Umbilical cord (tissue), 2 donors: Measurements from ENCODE around the gene PLA2G7. TPM values are rescaled to one million over a fixed set of nuclear protein-coding genes. Genes with fewer than 3 reads are reported as not detected.
"Not testable (repeated sequence)": the region's sequence is repeated elsewhere in the genome, so short reads cannot be mapped to it uniquely, and the experiment has no call there.

ENCODE experiments used
- DNase-seq: peaks from one replicate; pipeline ENCODE4 v3.0.0-alpha.2; 2015; ENCODE audit warnings: low spot score
- total RNA-seq: library from RNA; depleted of rRNA; stranded (reverse); fragments of >200 nt; gene quantifications from one replicate; pipeline ENCODE4 v1.2.3, GENCODE V29; 2014; ENCODE audit warnings: low replicate concordance; ENCODE audit not compliant: insufficient read depth

PLA2G7 gene
- 0.48 TPM for total RNA-seq

GRCh38 chr6:46734867-46735719 lies at the start of gene PLA2G7:
PLA2G7 (minus strand) TSS chr6:46735375; CDS start chr6:46722891, 12,484 bp downstream.
- peak; percentile 14 for DNase-seq

DNA sequence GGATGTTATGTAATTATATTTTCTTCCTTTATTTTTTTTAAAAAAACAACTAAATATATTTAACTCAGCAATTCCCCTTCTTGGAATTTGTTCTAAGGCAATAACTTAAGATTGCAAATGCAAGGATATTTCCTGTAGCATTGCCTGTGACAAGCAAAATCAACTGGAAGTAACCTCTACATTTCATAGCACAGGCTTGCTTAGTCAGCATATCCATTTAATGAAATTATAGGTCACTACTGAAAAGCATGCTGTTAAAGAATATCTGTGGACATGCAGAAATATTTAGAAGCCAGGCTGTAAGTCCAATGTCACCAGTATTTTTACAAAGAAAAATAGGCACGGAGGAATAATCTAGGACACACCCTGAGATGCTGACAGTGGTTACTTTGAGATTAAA lies 49.4 kb upstream of the PLA2G7 start:
- no peak for DNase-seq

DNA sequence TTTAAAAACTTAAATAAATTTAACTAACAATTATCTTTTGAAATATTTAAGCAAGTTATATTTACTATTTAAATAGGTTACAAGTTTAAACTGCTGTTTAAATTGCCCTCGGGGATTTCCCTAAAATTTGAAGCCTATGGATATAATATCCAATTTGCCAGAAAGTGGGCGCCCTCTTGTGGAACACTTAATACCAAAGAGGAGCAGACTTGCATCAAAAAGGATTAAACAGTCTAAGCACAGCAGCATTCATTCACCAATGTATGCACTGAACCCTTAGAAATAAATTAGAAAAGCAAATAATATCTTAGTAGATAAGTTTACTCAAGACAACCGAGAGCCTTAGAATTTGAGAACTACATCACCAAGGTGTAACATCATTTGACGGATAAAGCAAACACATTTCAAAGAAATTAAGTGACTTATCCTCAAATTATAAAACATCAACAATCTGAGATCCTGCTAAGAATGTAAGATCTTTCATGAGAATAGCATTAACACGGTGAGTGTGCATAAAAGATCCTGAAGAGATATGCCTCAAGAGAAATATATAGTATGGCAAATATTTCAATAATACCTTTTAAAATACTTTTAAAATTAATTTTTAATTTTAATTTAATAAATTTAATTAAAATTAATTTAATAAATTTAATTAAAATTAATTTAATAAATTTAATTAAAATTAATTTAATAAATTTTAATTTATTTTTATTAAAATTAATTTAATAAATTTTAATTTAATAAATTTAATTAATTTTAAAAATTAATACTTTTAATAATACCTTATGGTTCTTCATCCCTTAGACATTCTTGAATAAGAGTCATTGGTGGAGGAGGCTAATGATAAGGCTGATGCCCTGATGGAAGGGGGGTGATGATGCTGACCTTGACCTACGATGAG lies 46.6 kb upstream of the PLA2G7 start:
- peak; percentile 78 for DNase-seq

GRCh38 chr6:46777476-46778346 lies 42.5 kb upstream of the PLA2G7 start:
- no peak for DNase-seq

DNA sequence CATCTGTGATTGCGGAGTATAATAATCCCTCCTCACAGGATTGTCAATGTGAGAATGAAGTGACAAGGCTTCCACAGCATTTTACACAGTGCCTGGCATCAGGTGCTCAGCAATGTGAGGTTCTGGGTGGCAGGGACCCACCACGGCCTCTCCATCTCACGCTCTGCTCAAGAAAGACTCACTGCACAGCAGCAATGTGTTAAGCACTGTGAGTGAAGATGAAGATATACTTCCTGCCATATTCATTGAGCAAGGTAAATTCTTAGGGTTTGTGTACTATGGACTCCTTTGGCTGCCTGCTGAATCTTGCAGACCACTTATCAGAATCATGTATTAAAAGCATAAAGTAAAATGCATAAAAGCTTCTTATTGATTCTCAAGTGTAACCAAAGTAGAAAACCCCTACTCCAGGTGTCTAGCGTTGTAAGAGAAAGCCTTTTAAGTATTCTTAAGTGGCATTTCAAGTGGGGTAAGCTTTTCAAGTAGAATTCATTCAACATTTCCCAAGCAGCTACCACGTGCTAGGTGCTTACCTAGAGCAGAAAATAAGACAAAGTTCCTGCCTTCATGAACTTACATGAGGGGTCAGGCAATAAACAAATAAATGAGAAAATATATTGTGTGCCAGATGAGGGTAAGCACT lies 41.0 kb upstream of the PLA2G7 start:
- no peak for DNase-seq

DNA sequence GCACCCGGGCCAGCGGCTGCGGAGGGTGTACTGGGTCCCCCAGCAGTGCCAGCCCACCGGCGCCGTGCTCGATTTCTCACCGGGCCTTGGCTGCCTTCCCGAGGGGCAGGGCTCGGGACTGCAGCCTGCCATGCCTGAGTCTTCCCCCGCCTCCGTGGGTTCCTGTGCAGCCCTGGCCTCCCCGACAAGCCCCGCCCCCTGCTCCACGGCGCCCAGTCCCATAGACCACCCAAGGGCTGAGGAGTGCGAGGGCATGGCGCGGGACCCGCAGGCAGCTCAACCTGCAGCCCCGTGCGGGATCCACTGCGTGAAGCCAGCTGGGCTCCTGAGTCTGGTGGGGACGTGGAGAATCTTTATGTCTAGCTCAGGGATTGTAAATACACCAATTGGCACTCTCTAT lies 39.6 kb upstream of the PLA2G7 start:
- not testable (repeated sequence) for DNase-seq

DNA sequence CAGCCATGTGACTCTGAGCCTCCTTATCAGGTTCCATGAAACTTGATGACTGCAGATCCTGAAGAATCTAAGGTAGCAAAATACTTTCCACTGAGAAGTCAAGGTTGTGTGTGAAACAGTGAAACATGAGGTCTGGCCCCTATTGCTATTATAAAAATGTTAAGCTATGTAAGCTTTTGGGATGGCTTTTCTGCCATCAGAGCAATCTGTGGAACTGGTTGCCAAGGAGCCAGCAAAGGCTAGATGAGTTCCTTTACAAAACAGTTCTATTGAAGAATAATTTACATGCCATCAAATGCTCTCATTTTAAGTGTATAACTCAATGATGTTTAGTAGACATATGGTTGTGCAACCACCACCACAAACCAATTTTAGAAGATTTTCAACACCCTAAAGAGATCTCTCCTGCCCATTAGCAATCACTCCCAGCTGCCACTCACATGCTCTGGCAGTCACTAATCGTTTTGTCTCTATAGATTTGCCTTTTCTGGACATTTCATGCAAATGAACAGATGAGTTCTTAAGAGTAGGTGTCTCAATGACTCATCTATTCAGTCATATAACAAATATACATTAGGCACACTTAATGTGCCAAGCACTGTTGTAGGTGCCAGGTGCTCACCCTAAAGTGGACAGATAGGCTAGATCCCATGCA lies 38.2 kb upstream of the PLA2G7 start:
- DNase-seq, result no peak

- peak; percentile 61 for DNase-seq
These were observed 37.6 kb upstream of the PLA2G7 start for GRCh38 chr6:46772762-46773161.

- DNase-seq, result no peak
These were observed 36.8 kb upstream of the PLA2G7 start for GRCh38 chr6:46772016-46772415.

DNA sequence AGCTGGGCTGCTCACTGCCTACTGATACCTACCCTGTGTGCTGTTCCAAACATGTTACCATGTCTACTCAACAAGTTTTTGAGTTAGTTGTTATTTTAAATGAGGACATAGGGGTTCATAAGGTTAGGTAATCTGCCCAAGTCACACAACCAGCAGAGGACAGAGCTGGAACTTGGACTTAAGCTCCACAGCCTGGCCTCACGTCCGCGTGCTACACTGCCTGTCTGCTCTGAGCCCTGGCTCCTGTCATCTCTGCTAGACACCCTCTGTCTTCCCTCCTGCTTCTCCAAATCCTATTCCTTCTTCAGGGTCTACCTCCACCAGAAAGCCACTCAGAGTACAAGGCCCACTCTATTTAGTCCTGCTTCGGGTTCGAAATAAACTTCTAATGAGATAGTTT lies 29.8 kb upstream of the PLA2G7 start:
- no peak for DNase-seq

DNA sequence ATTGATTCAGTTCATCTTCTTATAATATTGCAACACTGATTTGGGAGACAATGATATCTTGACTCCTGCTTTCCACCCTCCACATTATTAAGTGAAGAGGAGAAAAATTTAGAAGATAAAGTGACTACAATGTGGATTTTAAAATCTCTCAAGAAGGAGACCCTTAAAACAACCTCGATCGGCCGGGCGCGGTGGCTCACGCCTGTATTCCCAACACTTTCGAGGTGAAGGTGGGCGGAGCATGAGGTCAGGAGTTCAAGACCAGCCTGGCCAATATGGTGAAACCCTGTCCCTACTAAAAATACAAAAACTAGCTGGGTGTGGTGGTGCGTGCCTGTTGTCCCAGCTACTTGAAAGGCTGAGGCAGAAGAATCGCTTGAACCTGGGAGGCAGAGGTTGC lies 29.1 kb upstream of the PLA2G7 start:
- not testable (repeated sequence) for DNase-seq

DNA sequence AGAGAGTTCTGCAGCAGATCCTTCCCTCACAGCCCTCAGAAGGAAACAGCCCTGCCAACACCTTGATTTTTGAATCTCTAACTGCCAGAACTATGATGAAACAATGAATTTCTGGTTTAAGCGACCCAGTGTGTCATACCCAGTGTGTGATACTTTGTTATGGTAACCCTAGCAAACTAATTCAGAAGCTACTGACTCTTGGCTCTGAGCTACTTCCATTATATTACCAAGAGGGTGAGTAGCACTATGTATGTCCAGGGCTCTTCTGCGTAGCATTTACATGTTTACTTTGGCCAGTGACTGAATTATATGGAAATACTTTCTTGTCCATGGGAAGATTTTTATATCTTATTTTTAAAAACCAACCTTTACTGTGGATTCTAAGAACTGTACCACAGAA lies 28.3 kb upstream of the PLA2G7 start:
- no peak for DNase-seq

DNA sequence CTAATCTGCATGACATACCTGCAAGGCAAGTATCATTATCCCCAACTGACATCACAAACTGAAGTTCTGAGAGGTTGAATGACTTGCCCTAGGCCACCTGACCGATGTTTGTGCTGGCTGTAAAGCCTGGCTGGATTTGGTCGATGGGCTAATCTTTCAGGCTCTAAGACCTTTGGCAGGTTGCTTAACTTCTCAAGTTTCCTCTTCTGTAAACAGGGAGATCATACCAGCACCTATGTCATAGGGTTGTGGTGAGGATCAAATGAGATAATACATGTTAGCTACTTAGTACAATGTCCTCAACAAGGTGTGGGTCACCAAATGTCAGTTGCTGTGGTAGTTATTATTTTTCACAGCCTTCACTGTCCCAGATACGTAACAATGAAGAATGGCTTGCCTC lies 25.8 kb upstream of the PLA2G7 start:
- DNase-seq, result no peak

DNA sequence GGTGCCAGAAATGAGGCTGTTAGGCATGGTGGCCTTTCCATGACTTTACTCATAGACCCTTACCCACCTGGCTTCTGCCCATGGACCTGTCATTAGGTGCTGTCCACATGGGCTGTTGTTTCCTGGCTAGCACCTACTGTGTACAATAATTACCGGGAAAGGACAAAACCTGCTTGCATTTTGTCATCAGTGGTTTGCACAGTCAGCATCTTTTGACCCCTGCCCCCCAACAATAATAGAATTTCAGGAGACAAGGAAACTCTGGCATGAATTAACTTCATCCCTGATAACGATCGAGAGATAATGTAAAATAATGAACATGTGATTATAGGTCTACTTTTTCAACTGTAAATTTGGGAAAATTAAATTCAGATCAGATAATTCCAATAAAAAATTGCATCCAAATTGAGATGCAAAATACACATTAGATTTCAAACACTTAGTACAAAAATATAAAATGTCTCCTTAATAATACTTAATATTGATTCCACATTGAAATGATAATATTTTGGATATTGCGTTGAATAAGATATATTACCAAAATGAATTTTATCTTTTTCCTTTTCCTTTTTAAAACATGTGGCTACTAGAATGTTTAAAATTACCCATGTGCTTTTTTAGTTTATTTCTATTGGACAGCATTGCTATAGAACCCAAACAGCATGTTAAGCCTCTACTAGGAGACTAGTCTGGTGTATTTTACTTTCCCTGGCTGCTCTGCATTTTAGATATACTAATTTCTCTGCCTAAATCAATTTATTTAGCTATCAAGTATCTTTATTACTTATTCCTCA lies 24.0 kb upstream of the PLA2G7 start:
- DNase-seq, result no peak

- no peak for DNase-seq
These were observed 22.0 kb upstream of the PLA2G7 start for GRCh38 chr6:46757214-46757596.

GRCh38 chr6:46756469-46757213 lies 21.5 kb upstream of the PLA2G7 start:
- peak; percentile 30 for DNase-seq

GRCh38 chr6:46755865-46756264 lies 20.7 kb upstream of the PLA2G7 start:
- no peak for DNase-seq

DNA sequence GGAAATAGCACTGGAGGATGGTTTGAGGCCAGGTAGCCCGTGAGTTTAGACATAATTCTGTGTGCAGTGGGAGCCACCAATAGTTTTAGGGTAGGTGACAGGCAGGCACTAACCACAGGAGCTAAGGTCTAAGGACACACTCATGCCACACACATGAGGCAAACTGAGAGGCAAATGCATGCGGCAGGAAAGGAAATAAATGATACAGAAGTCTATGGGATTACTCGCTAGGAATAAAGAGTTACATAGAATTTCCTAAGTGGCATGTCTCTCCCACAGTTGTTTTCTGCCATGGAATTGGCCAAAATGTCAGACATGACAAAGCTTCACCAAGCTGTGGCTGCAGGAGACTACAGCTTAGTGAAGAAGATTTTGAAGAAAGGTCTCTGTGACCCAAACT lies 16.5 kb upstream of the PLA2G7 start:
- no peak for DNase-seq

GRCh38 chr6:46749731-46750130 lies 14.6 kb upstream of the PLA2G7 start:
- no peak for DNase-seq
